Adrenal gland (tissue), 12 donors: ENCODE measurements around the gene IMMP1L. TPM values are rescaled to one million over a fixed set of nuclear protein-coding genes. Genes with fewer than 3 reads are reported as not detected.

Source experiments
- DNase-seq, 7 donors: peaks; one replicate each; pipeline ENCODE4 v3.0.0-alpha.2; 2019 to 2020
- H3K27ac ChIP-seq, 5 donors: fragments of 200-600 bp; sonication (generic) in 4 of 5; 1 replicate in 3 of 5; 2 replicates in 2 of 5; pipeline versions ENCODE4 v1.5.1 to v1.8.0; 2016 to 2020; ENCODE audit warnings: mild to moderate bottlenecking in 1 of 5
- H3K27me3 ChIP-seq: fragments of 200-600 bp; 2 replicates; pipeline ENCODE4 v1.8.0; 2021
- H3K36me3 ChIP-seq, 2 donors: fragments of 200-600 bp; replicated peaks in 1 of 2; 1 replicate in 1 of 2; 2 replicates in 1 of 2; pipeline versions ENCODE4 v1.5.1 to v1.8.0; 2018 to 2022
- H3K4me1 ChIP-seq, 2 donors: fragments of 200-600 bp; replicated peaks in 1 of 2; 1 replicate in 1 of 2; 2 replicates in 1 of 2; pipeline versions ENCODE4 v1.5.1 to v1.8.0; 2018 to 2021
- H3K4me3 ChIP-seq, 4 donors: fragments of 200-600 bp; sonication (generic) in 3 of 4; one replicate each; pipeline ENCODE4 v1.5.1; 2016 to 2018
- H3K9me3 ChIP-seq, 3 donors: fragments of 200-600 bp; sonication (generic) in 1 of 3; replicated peaks in 1 of 3; 1 replicate in 2 of 3; 2 replicates in 1 of 3; pipeline versions ENCODE4 v1.5.1 to v1.8.0; 2016 to 2021
- CTCF ChIP-seq, 6 experiments: fragments of 450-650 bp in 4 of 6; fragments of 200-600 bp in 2 of 6; sonication (generic) in 1 of 6; IDR thresholded peaks; 1 replicate in 5 of 6; 2 replicates in 1 of 6; pipeline versions ENCODE4 v1.5.1 to v1.8.0; 2016 to 2021; ENCODE audit warnings: antibody characterized with exemption in 6 of 6, mild to moderate bottlenecking in 2 of 6, moderate library complexity in 1 of 6
- POLR2A ChIP-seq, 2 donors: fragments of 450-650 bp; IDR thresholded peaks; one replicate each; pipeline ENCODE4 v1.6.1; 2017; ENCODE audit warnings: antibody characterized with exemption in 2 of 2, mild to moderate bottlenecking in 2 of 2, moderate library complexity in 1 of 2
- WGBS, 4 donors: extraction: QIAGEN DNeasy Blood & Tissue Kit in 2 of 4; methylation state at CpG; one replicate each; pipeline versions ENCODE4 v1.1.5 to v1.1.7; 2013 to 2017; 5-methylcytosine and 5-hydroxymethylcytosine counted together
- intact Hi-C, 2 donors: fragments of 100-400 bp; cut with DNase I; formaldehyde crosslinking; loops; one replicate each; pipeline versions ENCODE4 v1.14.1 to v1.15.0; 2022 to 2023
- polyA plus RNA-seq, 3 donors: library from polyadenylated mRNA; stranded (reverse); fragments of 200-250 nt in 2 of 3; fragments of 350-450 nt in 1 of 3; fragmentation: Illumina TruSeq in 1 of 3; extraction: RNeasy Lipid Tissue Mini Kit (QIAGEN cat#74804) in 1 of 3; gene quantifications; one replicate each; pipeline ENCODE4 v1.2.3, GENCODE V29; 2013 to 2014
- total RNA-seq, 9 donors: library from RNA; depleted of rRNA in 4 of 9; stranded (reverse); fragments of >200 nt in 4 of 9; fragments of 120-200 nt in 1 of 9; fragmentation: NEBNext Ultra II Directional in 1 of 9; extraction: Animal tissue kit (Norgen Biotek cat#: 25700) in 1 of 9; gene quantifications; one replicate each; pipeline versions ENCODE4 v1.1.0 to v1.2.4, GENCODE V29; 2013 to 2023
- donor health status: healthy with polysubstance abuse.
- donor health status: Bipolar disorder and iron deficiency.
- donor health status: DM: yes; HTN: yes; CAD: no.
- donor health status: DM: no; HTN: no; CAD: no.
- donor health status: DM: no; HTN: no; CAD: no.
- donor health status: DM: yes; HTN: yes; CAD: no.

Gene IMMP1L
- total and polyA plus RNA-seq, 12 donors = 5.2 to 71.9 (median 19.0) TPM

GRCh38 chr11:31414338-31414737, 95.1 kb downstream of the IMMP1L start:
- Histone ChIP-seq H3K27ac (no peak overlapping the region), H3K27me3 (no peaks in the 10 kb centered on the region), H3K4me3 (no peak overlapping the region), H3K4me1 (no peaks in the 10 kb centered on the region), H3K9me3 (no peaks in the 10 kb centered on the region), H3K36me3 (no peaks in the 10 kb centered on the region)
- intact Hi-C loops = no loop called here
- TF ChIP-seq CTCF (IDR thresholded peaks at IDR 0.05) (no peak), POLR2A (IDR thresholded peaks at IDR 0.05) (no peak)
- WGBS, 4 donors = 76 to 82% (median 78%) methylated on average over 3 of the region's 3 CpGs
- no peak for DNase-seq

- no peaks in the 10 kb centered on the region for H3K4me1 ChIP-seq
- H3K9me3 ChIP-seq = no peaks in the 10 kb centered on the region
- TF ChIP-seq CTCF (IDR thresholded peaks at IDR 0.05) (no peak), POLR2A (IDR thresholded peaks at IDR 0.05) (no peak)
- H3K27me3 ChIP-seq = no peaks in the 10 kb centered on the region
- DNase-seq = no peak
- H3K4me3 ChIP-seq = no peak overlapping the region
- intact Hi-C loops = no loop called here
- WGBS, 4 donors = 97 to 100% (median 98%) methylated on average over 2 of the region's 2 CpGs
- H3K36me3 ChIP-seq = no peaks in the 10 kb centered on the region
- H3K27ac ChIP-seq = no peak overlapping the region
These were observed 96.5 kb downstream of the IMMP1L start for GRCh38 chr11:31412946-31413345.

GRCh38 chr11:31408201-31408600, 101.2 kb downstream of the IMMP1L start:
- Histone ChIP-seq H3K27me3 (no peaks in the 10 kb centered on the region), H3K9me3 (no peaks in the 10 kb centered on the region), H3K4me1 (no peaks in the 10 kb centered on the region), H3K36me3 (no peaks in the 10 kb centered on the region), H3K27ac (no peak overlapping the region), H3K4me3 (no peak overlapping the region)
- no peak for DNase-seq
- WGBS, 4 donors = 96 to 100% (median 97%) methylated on average over 2 of the region's 2 CpGs
- TF ChIP-seq CTCF (IDR thresholded peaks at IDR 0.05) (no peak), POLR2A (IDR thresholded peaks at IDR 0.05) (no peak)
- intact Hi-C loops = no loop called here

- H3K4me1 ChIP-seq = no peaks in the 10 kb centered on the region
- no peak overlapping the region for H3K27ac ChIP-seq
- intact Hi-C loops = no loop called here
- no peaks in the 10 kb centered on the region for H3K9me3 ChIP-seq
- no peak for TF ChIP-seq POLR2A (IDR thresholded peaks at IDR 0.05)
- TF ChIP-seq CTCF (IDR thresholded peaks at IDR 0.05) = no peak
- H3K27me3 ChIP-seq = no peaks in the 10 kb centered on the region
- no peak overlapping the region for H3K4me3 ChIP-seq
- H3K36me3 ChIP-seq = no peaks in the 10 kb centered on the region
- no peak for DNase-seq
These were observed 104.8 kb downstream of the IMMP1L start for GRCh38 chr11:31404614-31405013.
